Caco-2 (cell line): ENCODE results near the gene TGM6. TPM values are rescaled to one million over a fixed set of nuclear protein-coding genes. Genes with fewer than 3 reads are reported as not detected.

Experiments
- BruUV-seq: library from RNA; stranded (reverse); fragments of 400-500 nt; replicated peaks from 2 replicates; lab custom pipeline; 2021; lab: Mats Ljungman, UMichigan
- CTCF ChIA-PET: fragments of 300-600 bp; sonication (Branson Sonifier 250); formaldehyde crosslinking; loops from one replicate; lab custom pipeline; 2022; ENCODE audit warnings: antibody characterized with exemption; lab: Charles Lee
- POLR2A ChIA-PET: fragments of 300-600 bp; sonication (Branson Sonifier 250); formaldehyde crosslinking; loops from one replicate; lab custom pipeline; 2022; ENCODE audit warnings: antibody characterized with exemption; lab: Charles Lee
- DNase-seq, 2 experiments: peaks; one replicate each; pipeline versions ENCODE4 v3.0.0 to v3.0.0-alpha.2; 2020 to 2022
- H3K27me3 ChIP-seq: replicated peaks from 2 replicates; pipeline ENCODE4 v1.6.0; 2011; ENCODE audit warnings: low read length; ENCODE audit not compliant: control insufficient read depth, insufficient read depth
- H3K36me3 ChIP-seq: 2 replicates; pipeline ENCODE4 v1.5.1; 2011; ENCODE audit warnings: low read length; ENCODE audit not compliant: control insufficient read depth, insufficient read depth
- H3K4me1 ChIP-seq: fragments of 250-450 bp; sonication (Bioruptor Pico); 2 replicates; pipeline ENCODE4 v1.5.1; 2020; ENCODE audit warnings: mild to moderate bottlenecking
- H3K4me3 ChIP-seq: 2 replicates; pipeline ENCODE4 v1.5.1; 2011; ENCODE audit warnings: low read depth, mild to moderate bottlenecking, control low read depth, low read length
- H3K9me3 ChIP-seq: fragments of 250-450 bp; sonication (Bioruptor Pico); 2 replicates; pipeline ENCODE4 v1.5.1; 2020; ENCODE audit warnings: mild to moderate bottlenecking, moderate library complexity
- H3K27ac Mint-ChIP-seq: one replicate; pipeline ENCODE4 v1.8.0; 2022; ENCODE audit warnings: mixed read lengths; ENCODE audit not compliant: unreplicated experiment
- H3K27me3 Mint-ChIP-seq: one replicate; pipeline ENCODE4 v1.8.0; 2022; ENCODE audit warnings: mixed read lengths; ENCODE audit not compliant: insufficient read depth, unreplicated experiment
- H3K36me3 Mint-ChIP-seq: one replicate; pipeline ENCODE4 v1.8.0; 2022; ENCODE audit warnings: mild to moderate bottlenecking, mixed read lengths; ENCODE audit not compliant: insufficient read depth, unreplicated experiment
- H3K4me1 Mint-ChIP-seq: one replicate; pipeline ENCODE4 v1.8.0; 2022; ENCODE audit warnings: low read depth, mixed read lengths; ENCODE audit not compliant: unreplicated experiment
- H3K4me3 Mint-ChIP-seq: one replicate; pipeline ENCODE4 v1.8.0; 2022; ENCODE audit warnings: mild to moderate bottlenecking, moderate library complexity, mixed read lengths; ENCODE audit not compliant: unreplicated experiment
- H3K9me3 Mint-ChIP-seq: one replicate; pipeline ENCODE4 v1.8.0; 2022; ENCODE audit warnings: mixed read lengths; ENCODE audit not compliant: unreplicated experiment
- intact Hi-C: fragments of 100-400 bp; cut with micrococcal nuclease; formaldehyde crosslinking; loops from one replicate; pipeline ENCODE4 v1.10.0; 2022; ENCODE audit not compliant: unreplicated experiment
- total RNA-seq: library from RNA; stranded (reverse); gene quantifications from 2 replicates; pipeline ENCODE4 v1.2.3, GENCODE V29; 2022
- TF ChIP-seq, protein P1 (sequence below), 2 experiments: fragments of 200-600 bp in 1 of 2; IDR thresholded peaks; 1 replicate in 1 of 2; 2 replicates in 1 of 2; pipeline versions ENCODE4 v1.5.1 to v1.8.0; 2011 to 2022; ENCODE audit warnings: antibody characterized with exemption in 1 of 2, control low read depth in 1 of 2, inconsistent platforms in 1 of 2, low read depth in 1 of 2, low read length in 1 of 2, mild to moderate bottlenecking in 1 of 2, moderate library complexity in 1 of 2; ENCODE audit not compliant: insufficient read depth in 1 of 2, severe bottlenecking in 1 of 2, unreplicated experiment in 1 of 2

TGM6 gene
- total RNA-seq, 1 experiment from 2014 or later, result not detected

DNA sequence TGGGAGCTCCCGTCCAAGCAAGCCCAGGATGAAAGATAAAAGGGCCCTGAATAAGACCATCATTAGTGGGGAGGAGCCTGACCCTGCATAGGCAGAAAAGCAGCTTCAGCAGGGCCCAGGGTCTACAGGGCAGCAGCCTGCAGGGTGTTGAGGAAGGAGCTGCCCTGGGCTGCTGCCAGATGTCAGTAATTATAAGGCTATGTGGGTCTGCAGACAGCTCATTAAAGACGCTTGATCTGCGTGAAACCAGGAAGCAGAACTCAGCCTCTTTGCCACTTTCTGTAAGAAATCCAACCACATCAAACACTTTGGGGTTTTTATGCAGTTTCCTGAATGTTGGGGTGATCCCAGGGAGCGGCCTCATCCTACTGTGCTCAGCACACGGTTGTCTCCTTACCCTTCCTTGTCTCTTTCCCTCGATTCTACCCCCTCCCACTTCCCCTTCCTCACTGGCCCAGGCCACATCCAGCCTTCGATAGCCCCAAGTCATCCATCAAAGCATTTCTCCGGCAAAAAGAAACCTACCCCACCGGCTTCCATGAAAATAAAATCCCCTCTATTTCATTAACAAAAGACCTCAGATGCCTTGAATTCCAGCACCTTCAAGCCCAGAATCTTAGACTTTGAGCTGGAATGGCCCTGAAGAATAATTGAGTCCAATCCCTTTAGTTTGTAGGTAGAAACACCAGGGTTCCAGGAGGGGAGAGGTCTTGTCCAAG lies 1.0 kb upstream of the TGM6 start:
- no peaks in the 10 kb centered on the region for H3K27me3 ChIP-seq
- peaks cover 5% of the 10 kb centered on the region for H3K36me3 Mint-ChIP-seq
- no peak overlapping the region for H3K4me3 ChIP-seq
- no peak overlapping the region for H3K27ac Mint-ChIP-seq
- no peaks in the 10 kb centered on the region for H3K36me3 ChIP-seq
- CTCF ChIA-PET, result no interaction called here
- no TSS peak for BruUV-seq
- H3K9me3 ChIP-seq, result no peaks in the 10 kb centered on the region
- intact Hi-C loops, result no loop called here
- H3K4me3 Mint-ChIP-seq, result no peak overlapping the region
- H3K4me1 ChIP-seq, result no peaks in the 10 kb centered on the region
- no peaks in the 10 kb centered on the region for H3K9me3 Mint-ChIP-seq
- DNase-seq, result no peak
- TF ChIP-seq, protein P1, sequence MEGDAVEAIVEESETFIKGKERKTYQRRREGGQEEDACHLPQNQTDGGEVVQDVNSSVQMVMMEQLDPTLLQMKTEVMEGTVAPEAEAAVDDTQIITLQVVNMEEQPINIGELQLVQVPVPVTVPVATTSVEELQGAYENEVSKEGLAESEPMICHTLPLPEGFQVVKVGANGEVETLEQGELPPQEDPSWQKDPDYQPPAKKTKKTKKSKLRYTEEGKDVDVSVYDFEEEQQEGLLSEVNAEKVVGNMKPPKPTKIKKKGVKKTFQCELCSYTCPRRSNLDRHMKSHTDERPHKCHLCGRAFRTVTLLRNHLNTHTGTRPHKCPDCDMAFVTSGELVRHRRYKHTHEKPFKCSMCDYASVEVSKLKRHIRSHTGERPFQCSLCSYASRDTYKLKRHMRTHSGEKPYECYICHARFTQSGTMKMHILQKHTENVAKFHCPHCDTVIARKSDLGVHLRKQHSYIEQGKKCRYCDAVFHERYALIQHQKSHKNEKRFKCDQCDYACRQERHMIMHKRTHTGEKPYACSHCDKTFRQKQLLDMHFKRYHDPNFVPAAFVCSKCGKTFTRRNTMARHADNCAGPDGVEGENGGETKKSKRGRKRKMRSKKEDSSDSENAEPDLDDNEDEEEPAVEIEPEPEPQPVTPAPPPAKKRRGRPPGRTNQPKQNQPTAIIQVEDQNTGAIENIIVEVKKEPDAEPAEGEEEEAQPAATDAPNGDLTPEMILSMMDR (IDR thresholded peaks at IDR 0.05; ENCODE audit: insufficient read depth in 1 of 2, low read depth in 1 of 2, low read length in 1 of 2, severe bottlenecking in 1 of 2, unreplicated experiment in 1 of 2), result no peak
- POLR2A ChIA-PET, result no interaction called here
- peaks cover 3% of the 10 kb centered on the region for H3K27me3 Mint-ChIP-seq
- H3K4me1 Mint-ChIP-seq, result no peaks in the 10 kb centered on the region

DNA sequence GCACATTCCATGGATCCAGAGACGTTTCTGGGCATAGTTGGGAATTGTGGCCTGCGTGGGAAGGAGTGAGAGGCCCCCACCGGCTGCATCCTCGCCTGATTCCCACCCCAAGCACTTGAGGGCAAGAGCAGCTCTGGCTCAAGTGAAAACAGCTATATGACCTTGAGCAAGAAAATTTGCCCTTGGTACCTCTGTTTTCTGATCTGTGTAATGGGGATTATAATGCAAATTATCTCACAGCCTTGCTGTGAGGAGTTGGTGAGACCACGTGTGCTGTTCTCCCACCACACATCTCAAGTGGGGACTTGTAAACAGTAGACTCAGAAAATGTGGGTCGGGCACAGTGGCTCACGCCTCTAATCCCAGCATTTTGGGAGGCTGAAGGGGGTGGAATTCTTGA lies 602 bp downstream of the TGM6 start:
- Histone ChIP-seq H3K4me1 (no peaks in the 10 kb centered on the region), H3K4me3 (no peak overlapping the region), H3K36me3 (no peaks in the 10 kb centered on the region), H3K9me3 (no peaks in the 10 kb centered on the region), H3K27me3 (no peaks in the 10 kb centered on the region)
- Mint-ChIP-seq H3K36me3 (peaks cover under 1% of the 10 kb centered on the region), H3K9me3 (no peaks in the 10 kb centered on the region), H3K4me1 (no peaks in the 10 kb centered on the region), H3K27ac (no peak overlapping the region), H3K4me3 (no peak overlapping the region), H3K27me3 (peaks cover 3% of the 10 kb centered on the region)
- no peak for DNase-seq
- CTCF ChIA-PET, result no interaction called here
- BruUV-seq, result no TSS peak
- POLR2A ChIA-PET, result no interaction called here
- intact Hi-C loops, result no loop called here
- TF ChIP-seq, protein P1 (IDR thresholded peaks at IDR 0.05; ENCODE audit: insufficient read depth in 1 of 2, low read depth in 1 of 2, low read length in 1 of 2, severe bottlenecking in 1 of 2, unreplicated experiment in 1 of 2), result no peak

DNA sequence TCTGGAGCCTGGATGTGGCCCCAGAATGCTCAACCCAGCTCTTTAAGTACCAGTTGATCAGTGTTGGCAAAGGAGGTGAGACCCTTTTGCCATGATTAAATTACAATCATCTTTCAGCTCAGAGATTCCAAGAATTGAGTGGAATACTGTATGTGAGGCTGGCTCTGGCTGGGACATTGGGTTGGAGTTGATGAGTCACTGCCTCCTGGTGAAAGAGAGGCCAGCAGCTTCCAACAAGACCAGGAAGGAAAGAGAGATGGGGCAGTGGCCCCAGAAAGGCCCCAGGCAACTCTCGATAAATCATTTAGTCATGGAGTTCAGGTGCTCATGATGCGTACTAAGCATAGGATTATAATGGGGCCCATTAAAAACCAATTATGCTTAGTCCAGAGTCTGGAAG lies 2.1 kb downstream of the TGM6 start:
- intact Hi-C loops, result no loop called here
- Mint-ChIP-seq H3K27ac (no peak overlapping the region), H3K36me3 (no peaks in the 10 kb centered on the region), H3K4me1 (no peaks in the 10 kb centered on the region), H3K4me3 (no peak overlapping the region), H3K27me3 (no peaks in the 10 kb centered on the region), H3K9me3 (no peaks in the 10 kb centered on the region)
- H3K36me3 ChIP-seq, result no peaks in the 10 kb centered on the region
- H3K4me3 ChIP-seq, result no peak overlapping the region
- H3K27me3 ChIP-seq, result no peaks in the 10 kb centered on the region; the same call in 1 of the 2 replicates
- no peaks in the 10 kb centered on the region for H3K4me1 ChIP-seq
- TF ChIP-seq, protein P1 (IDR thresholded peaks at IDR 0.05; ENCODE audit: insufficient read depth in 1 of 2, low read depth in 1 of 2, low read length in 1 of 2, severe bottlenecking in 1 of 2, unreplicated experiment in 1 of 2), result no peak
- no TSS peak for BruUV-seq
- ChIA-PET CTCF (no interaction called here), POLR2A (interaction anchor here (0.7 kb wide), 1 partner anchor 77 kb away, joined by 3 read pairs; no protein-coding TSS in a partner anchor)
- DNase-seq, result no peak
- peaks cover 5% of the 10 kb centered on the region; the same call in 1 of the 2 replicates for H3K9me3 ChIP-seq
